Measurements from ENCODE around the gene CLN5.
"Not testable (repeated sequence)": the region's sequence is repeated elsewhere in the genome, so short reads cannot be mapped to it uniquely, and the experiment has no call there.

The CLN5 gene

DNA sequence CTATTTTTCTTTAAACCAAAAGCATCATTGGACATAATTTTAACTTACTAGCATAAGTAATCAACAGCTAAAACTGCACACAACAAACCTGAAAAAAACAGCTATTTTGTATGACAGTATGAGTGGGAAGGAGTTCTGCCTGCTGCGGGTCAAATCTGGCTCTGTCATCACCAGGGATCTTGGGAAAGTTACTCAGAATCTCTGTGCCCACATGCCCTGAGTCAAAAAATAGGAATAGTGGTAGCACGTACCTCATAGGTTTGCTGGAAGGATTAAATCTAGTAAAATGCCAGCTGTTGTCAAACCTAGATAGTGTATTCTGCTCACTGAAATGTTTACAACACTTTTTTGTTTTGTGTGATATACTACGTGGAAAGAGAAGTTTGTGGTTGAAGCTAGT is 1.1 kb downstream of the CLN5 start:
- Histone ChIP-seq H3K9me3 (ENCODE audit: control insufficient read depth, insufficient read depth, low read length) (no peaks in the 10 kb centered on the region), H3K9ac (ENCODE audit: low read depth, low read length) (peak overlapping the region; percentile 72), H3K36me3 (ENCODE audit: insufficient read depth, low read length) (peaks cover 2% of the 10 kb centered on the region), H3K4me1 (ENCODE audit: insufficient read depth, low read length) (peaks cover 7% of the 10 kb centered on the region)

DNA sequence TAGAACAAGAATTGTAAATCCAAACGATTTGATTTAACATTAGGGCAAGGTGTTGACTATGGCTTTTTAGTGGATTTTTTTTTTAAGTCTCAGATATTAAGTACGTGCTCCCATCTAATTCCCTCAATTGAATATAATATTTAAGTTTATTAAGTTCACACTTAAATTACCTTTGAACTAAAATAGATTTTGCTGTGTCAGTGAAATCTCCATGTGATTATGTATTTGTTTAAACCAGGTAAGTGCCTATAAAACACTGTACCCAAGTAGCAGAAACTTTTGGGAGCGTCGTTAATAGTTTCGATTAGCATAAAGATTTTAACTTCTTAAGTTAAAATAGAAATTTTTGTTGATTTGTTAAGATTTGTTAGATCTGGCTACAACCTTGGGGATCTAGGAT is 1.6 kb downstream of the CLN5 start:
- H3K9me3 ChIP-seq (ENCODE audit: control insufficient read depth, insufficient read depth, low read length) = no peaks in the 10 kb centered on the region
- peaks cover 7% of the 10 kb centered on the region for H3K4me1 ChIP-seq (ENCODE audit: insufficient read depth, low read length)
- H3K9ac ChIP-seq (ENCODE audit: low read depth, low read length) = no peak overlapping the region
- peaks cover 2% of the 10 kb centered on the region for H3K36me3 ChIP-seq (ENCODE audit: insufficient read depth, low read length)

DNA sequence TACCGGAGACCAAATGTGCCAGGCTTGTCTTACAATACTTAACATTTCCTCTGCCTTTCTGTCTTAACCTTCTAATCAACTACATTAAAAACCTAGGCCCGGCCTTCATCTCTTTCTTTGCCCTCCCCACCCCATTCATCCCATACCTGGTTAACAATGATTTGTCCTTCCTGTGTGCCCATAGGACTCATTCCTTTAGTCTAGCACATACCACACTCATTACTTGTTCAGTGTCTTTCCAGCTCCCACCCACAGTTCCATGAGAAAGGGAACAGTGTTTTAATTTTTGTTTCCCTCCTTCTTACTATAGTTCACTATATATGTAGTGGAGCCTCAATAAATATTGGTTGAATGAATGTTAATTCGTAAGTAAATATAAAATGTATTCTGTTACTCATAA is 2.4 kb downstream of the CLN5 start:
- Histone ChIP-seq H3K9ac (ENCODE audit: low read depth, low read length) (no peak overlapping the region), H3K4me1 (ENCODE audit: insufficient read depth, low read length) (peaks cover 7% of the 10 kb centered on the region), H3K36me3 (ENCODE audit: insufficient read depth, low read length) (peaks cover 2% of the 10 kb centered on the region), H3K9me3 (ENCODE audit: control insufficient read depth, insufficient read depth, low read length) (no peaks in the 10 kb centered on the region)

GRCh38 chr13:77000475-77000874 is 8.6 kb downstream of the CLN5 start:
- Histone ChIP-seq H3K36me3 (ENCODE audit: insufficient read depth, low read length) (peaks cover 2% of the 10 kb centered on the region), H3K9me3 (ENCODE audit: control insufficient read depth, insufficient read depth, low read length) (no peaks in the 10 kb centered on the region), H3K9ac (ENCODE audit: low read depth, low read length) (no peak overlapping the region), H3K4me1 (ENCODE audit: insufficient read depth, low read length) (no peaks in the 10 kb centered on the region)

DNA sequence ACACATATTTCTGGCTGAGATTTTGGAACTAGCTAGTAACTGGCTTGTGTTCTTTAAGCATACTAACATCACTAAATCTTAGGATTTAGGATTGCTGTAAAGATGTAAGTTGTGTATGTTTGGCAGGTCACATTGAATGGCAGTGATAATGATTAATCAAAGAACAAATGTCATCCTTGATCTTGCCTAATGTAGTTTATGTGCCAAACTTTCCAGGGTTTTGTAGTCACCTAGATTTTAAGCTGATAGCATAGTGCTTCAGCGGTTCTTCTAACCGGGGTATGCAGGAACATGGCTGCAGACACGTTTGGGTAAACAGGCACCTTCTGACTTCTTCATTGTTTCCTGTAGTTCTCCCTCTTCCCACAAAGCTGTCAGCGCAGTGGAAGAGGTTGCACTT is 9.7 kb downstream of the CLN5 start:
- H3K4me1 ChIP-seq (ENCODE audit: insufficient read depth, low read length) = no peaks in the 10 kb centered on the region
- no peaks in the 10 kb centered on the region for H3K9me3 ChIP-seq (ENCODE audit: control insufficient read depth, insufficient read depth, low read length)
- H3K36me3 ChIP-seq (ENCODE audit: insufficient read depth, low read length) = no peaks in the 10 kb centered on the region; the same call in 1 of the 2 replicates
- H3K9ac ChIP-seq (ENCODE audit: low read depth, low read length) = no peak overlapping the region

GRCh38 chr13:77001963-77002587 is 10.2 kb downstream of the CLN5 start:
- Histone ChIP-seq H3K4me1 (ENCODE audit: insufficient read depth, low read length) (no peaks in the 10 kb centered on the region), H3K9me3 (ENCODE audit: control insufficient read depth, insufficient read depth, low read length) (no peaks in the 10 kb centered on the region), H3K9ac (ENCODE audit: low read depth, low read length) (no peak overlapping the region), H3K36me3 (ENCODE audit: insufficient read depth, low read length) (no peaks in the 10 kb centered on the region; the same call in 1 of the 2 replicates)

- H3K4me1 ChIP-seq (ENCODE audit: insufficient read depth, low read length) = no peaks in the 10 kb centered on the region
- H3K9me3 ChIP-seq (ENCODE audit: control insufficient read depth, insufficient read depth, low read length) = no peaks in the 10 kb centered on the region
- no peak overlapping the region for H3K9ac ChIP-seq (ENCODE audit: low read depth, low read length)
- H3K36me3 ChIP-seq (ENCODE audit: insufficient read depth, low read length) = no peaks in the 10 kb centered on the region; the same call in 1 of the 2 replicates
These were observed 10.8 kb downstream of the CLN5 start for GRCh38 chr13:77002590-77003190.

GRCh38 chr13:77008337-77008736 is 16.5 kb downstream of the CLN5 start:
- H3K36me3 ChIP-seq (ENCODE audit: insufficient read depth, low read length) = peaks cover 14% of the 10 kb centered on the region
- not testable (repeated sequence) for H3K9me3 ChIP-seq (ENCODE audit: control insufficient read depth, insufficient read depth, low read length); H3K9ac ChIP-seq (ENCODE audit: low read depth, low read length); H3K4me1 ChIP-seq (ENCODE audit: insufficient read depth, low read length)

- Histone ChIP-seq H3K9ac (ENCODE audit: low read depth, low read length) (no peak overlapping the region), H3K36me3 (ENCODE audit: insufficient read depth, low read length) (peaks cover 17% of the 10 kb centered on the region)
These were observed 17.1 kb downstream of the CLN5 start for GRCh38 chr13:77009011-77009410.

DNA sequence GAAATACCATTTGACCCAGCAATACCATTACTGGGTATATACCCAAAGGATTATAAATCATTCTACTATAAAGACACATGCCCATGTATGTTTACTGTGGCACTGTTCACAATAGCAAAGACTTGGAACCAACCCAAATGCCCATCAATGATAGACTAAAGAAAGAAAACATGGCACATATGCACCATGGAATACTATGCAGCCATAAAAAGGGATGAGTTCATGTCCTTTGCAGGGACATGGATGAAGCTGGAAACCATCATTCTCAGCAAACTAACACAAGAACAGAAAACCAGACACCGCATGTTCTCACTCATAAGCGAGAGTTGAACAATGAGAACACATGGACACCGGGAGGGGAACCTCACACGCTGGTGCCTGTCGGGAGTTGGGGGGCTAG is 17.8 kb downstream of the CLN5 start:
- not testable (repeated sequence) for H3K9ac ChIP-seq (ENCODE audit: low read depth, low read length); H3K4me1 ChIP-seq (ENCODE audit: insufficient read depth, low read length)
- peaks cover 22% of the 10 kb centered on the region for H3K36me3 ChIP-seq (ENCODE audit: insufficient read depth, low read length)

More at GRCh38 chr13:77009011-77009410, 17.1 kb downstream of the CLN5 start:
- no peaks in the 10 kb centered on the region for H3K9me3 ChIP-seq (ENCODE audit: control insufficient read depth, insufficient read depth, low read length)
- H3K4me1 ChIP-seq (ENCODE audit: insufficient read depth, low read length) = no peaks in the 10 kb centered on the region

DNA sequence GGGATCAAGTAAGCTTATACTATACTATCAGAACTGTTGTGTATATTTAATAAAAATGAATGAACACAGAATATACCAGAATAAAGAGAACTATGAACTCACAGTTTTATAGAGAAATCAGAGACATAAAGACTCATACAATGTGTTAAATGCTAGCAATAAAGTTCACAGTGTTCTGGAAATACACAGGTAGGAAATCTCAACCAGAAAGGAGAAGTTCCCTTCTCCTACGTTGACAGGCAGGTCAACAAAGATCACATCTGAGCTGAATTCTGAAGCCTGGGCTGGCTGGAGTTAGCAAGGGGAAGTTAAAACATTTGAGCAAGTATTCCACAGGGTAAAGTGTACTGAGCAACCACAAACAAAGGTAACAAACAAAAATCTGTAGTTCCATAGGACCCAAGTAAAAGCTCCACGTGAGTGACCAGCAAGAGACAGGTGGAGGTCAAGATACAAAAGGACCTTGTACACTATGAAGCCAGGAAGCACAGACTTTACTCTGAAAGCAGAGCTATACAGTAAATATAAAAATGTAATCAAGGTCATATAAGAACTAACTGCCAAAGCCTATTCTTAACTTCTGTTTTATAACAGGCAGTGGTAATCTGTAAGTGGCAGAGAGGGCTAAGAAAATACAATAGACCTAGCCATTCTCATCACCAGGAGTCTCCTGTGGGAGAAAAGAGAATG is 22.1 kb downstream of the CLN5 start:
- H3K9ac ChIP-seq (ENCODE audit: low read depth, low read length) = no peak overlapping the region
- peaks cover 27% of the 10 kb centered on the region for H3K36me3 ChIP-seq (ENCODE audit: insufficient read depth, low read length)
- no peaks in the 10 kb centered on the region for H3K4me1 ChIP-seq (ENCODE audit: insufficient read depth, low read length)
- H3K9me3 ChIP-seq (ENCODE audit: control insufficient read depth, insufficient read depth, low read length) = no peaks in the 10 kb centered on the region

More for the DNA sequence above, 17.8 kb downstream of the CLN5 start:
- H3K9me3 ChIP-seq (ENCODE audit: control insufficient read depth, insufficient read depth, low read length) = not testable (repeated sequence)

DNA sequence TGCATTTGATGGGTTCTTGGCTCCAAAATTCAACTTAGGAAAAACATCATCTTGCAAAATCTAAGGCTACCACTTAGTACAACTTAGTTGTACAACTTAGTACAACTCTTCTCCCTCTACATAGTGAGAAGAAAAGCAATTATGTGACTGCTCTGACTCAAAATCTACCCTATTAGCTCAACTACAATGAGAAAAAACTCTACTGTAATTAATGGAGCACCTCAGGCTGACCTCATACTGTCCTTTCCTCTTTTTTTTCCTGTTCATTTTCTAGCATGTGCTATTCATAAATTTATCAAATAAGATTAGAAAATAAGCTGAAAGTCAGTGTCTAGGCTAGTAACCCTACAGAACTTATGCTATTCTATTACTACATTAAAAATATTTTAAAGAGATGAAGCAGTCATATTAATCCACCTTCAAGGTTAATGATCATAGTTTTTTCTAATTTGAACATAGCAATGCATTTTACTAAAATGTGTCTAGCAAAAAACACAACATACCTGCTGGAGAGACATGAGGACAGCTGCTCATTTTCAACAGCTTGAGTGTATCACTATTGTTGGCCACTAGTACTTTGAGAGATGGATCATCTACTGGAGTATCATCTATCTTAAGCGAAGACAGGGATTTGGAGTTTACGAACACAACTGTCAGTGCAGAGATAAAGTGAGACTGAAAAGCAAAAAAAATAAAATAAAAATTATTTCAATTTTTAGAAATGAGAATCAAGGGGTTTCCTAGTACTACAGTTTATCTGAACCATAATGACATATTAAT is 23.2 kb downstream of the CLN5 start:
- H3K4me1 ChIP-seq (ENCODE audit: insufficient read depth, low read length) = no peaks in the 10 kb centered on the region
- no peak overlapping the region for H3K9ac ChIP-seq (ENCODE audit: low read depth, low read length)
- no peaks in the 10 kb centered on the region for H3K9me3 ChIP-seq (ENCODE audit: control insufficient read depth, insufficient read depth, low read length)
- H3K36me3 ChIP-seq (ENCODE audit: insufficient read depth, low read length) = peaks cover 27% of the 10 kb centered on the region

DNA sequence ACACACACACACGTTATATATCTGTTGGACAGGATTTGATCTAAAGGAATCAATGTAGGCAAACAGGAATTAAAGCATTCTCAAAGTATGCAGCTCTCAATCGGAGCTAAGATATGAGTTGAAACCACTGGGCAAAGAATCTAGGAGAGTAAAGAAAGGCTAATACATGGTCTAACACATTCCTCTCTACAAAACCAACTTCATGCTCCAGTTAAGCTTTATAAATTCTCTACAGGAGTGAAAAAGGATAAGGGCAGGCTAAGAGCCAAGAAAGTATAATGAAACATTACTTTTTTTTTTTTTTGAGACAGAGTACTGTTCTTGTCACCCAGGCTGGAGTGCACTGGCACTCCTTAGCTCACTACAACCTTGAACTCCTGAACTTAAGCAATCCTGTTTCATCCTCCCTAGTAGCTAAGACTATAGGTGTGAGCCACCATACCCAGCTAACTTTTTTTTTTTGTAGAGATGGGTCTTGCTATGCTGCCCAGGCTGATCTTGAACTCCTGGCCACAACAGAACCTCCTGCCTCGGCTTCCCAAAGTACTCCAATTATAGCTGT is 24.5 kb downstream of the CLN5 start:
- peaks cover 21% of the 10 kb centered on the region for H3K36me3 ChIP-seq (ENCODE audit: insufficient read depth, low read length)

DNA sequence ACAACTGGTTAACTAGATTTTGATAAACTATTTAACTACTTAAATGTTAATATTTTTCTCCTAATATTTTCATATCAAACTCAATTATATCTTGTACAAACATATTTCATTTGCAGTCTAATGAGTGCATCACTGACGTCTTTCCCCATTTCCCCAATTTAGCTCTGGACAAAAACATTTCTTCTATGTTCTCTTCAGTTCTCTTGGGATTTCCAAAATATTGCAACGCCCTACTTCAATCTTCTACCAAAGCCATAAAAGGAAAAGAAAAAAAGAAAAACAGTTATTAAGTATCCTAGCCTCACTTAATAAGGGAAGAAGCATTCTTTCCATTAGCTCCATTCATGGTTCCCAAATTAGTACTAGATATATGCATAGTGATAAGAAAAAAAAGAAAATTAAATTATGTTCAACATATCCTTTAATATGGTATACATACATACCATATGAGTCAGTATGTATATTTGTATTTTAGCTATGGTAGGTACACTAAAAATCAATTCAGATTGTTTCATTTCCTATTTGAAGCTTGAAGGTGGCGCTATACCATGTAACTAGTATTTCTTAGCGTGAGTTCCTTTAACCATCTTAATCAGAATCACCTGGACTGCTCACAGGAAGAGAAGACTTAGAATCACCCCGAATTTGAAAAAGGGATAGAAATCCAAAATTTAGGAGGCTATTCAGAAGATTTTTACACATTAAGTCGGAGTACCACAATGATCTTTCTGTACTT is 25.2 kb downstream of the CLN5 start:
- Histone ChIP-seq H3K9me3 (ENCODE audit: control insufficient read depth, insufficient read depth, low read length) (no peaks in the 10 kb centered on the region), H3K36me3 (ENCODE audit: insufficient read depth, low read length) (peaks cover 17% of the 10 kb centered on the region), H3K4me1 (ENCODE audit: insufficient read depth, low read length) (no peaks in the 10 kb centered on the region), H3K9ac (ENCODE audit: low read depth, low read length) (no peak overlapping the region)

More for the DNA sequence above, 24.5 kb downstream of the CLN5 start:
- Histone ChIP-seq H3K9me3 (ENCODE audit: control insufficient read depth, insufficient read depth, low read length) (no peaks in the 10 kb centered on the region), H3K4me1 (ENCODE audit: insufficient read depth, low read length) (no peaks in the 10 kb centered on the region), H3K9ac (ENCODE audit: low read depth, low read length) (no peak overlapping the region)

Data from ES-I3 (cell line).